HCT116 (cell line): ENCODE data around the gene SLC4A2. TPM values are rescaled to one million over a fixed set of nuclear protein-coding genes. Genes with fewer than 3 reads are reported as not detected.

Experiments used
- ATAC-seq: fragments of 200-7000 bp; cut with Tn5 transposase; 2 replicates; pipeline ENCODE4 v1.9.1; 2020; ENCODE audit warnings: mild to moderate bottlenecking, moderate library complexity
- BruUV-seq: library from RNA; stranded (reverse); fragments of 400-500 nt; replicated peaks from 2 replicates; lab custom pipeline; 2021; lab: Mats Ljungman, UMichigan
- CTCF ChIA-PET: fragments of 300-600 bp; sonication (Branson Sonifier 250); formaldehyde crosslinking; loops from one replicate; lab custom pipeline; 2021; ENCODE audit warnings: antibody characterized with exemption; lab: Charles Lee
- POLR2A ChIA-PET: fragments of 300-600, 350-600 bp; sonication (Branson Sonifier 250); formaldehyde crosslinking; loops from one replicate; lab custom pipeline; 2021; ENCODE audit warnings: antibody characterized with exemption; lab: Charles Lee
- RAD21 ChIA-PET, 2 experiments: fragments of 300-600 bp; sonication (Branson Sonifier 250); formaldehyde crosslinking; loops; one replicate each; lab custom pipeline; 2023; ENCODE audit warnings: low total read pairs in 2 of 2; ENCODE audit not compliant: uncharacterized antibody in 2 of 2, unreplicated experiment in 2 of 2, low non-redundant PET in 1 of 2; lab: Charles Lee
- DNase-seq: peaks from one replicate; pipeline ENCODE4 v3.0.0-alpha.2; 2010; ENCODE audit warnings: low read depth, low spot score
- H2AFZ ChIP-seq: fragments of 200-600 bp; shearing (Covaris generic), sonication (generic); 2 replicates; pipeline ENCODE4 v1.6.1; 2017; ENCODE audit warnings: low read depth, mixed run types, mixed read lengths, antibody characterized with exemption, low read length; ENCODE audit not compliant: poor library complexity, severe bottlenecking
- H3K27ac ChIP-seq: 2 replicates; pipeline ENCODE4 v1.5.1; 2012; ENCODE audit warnings: low read depth, low read length
- H3K27me3 ChIP-seq: fragments of 200-600 bp; sonication (generic); 2 replicates; pipeline ENCODE4 v1.6.1; 2016; ENCODE audit warnings: mixed run types, low read length, mixed read lengths; ENCODE audit not compliant: insufficient read depth
- H3K36me3 ChIP-seq, 2 experiments: fragments of 200-500 bp in 1 of 2; fragments of 200-600 bp in 1 of 2; sonication (Bioruptor generic) in 1 of 2; sonication (generic) in 1 of 2; 2 replicates each; pipeline versions ENCODE4 v1.5.1 to v1.6.1; 2014 to 2016; ENCODE audit warnings: low read length in 2 of 2, inconsistent platforms in 1 of 2, mixed read lengths in 1 of 2, mixed run types in 1 of 2; ENCODE audit not compliant: insufficient read depth in 2 of 2, control insufficient read depth in 1 of 2
- H3K4me1 ChIP-seq, 2 experiments: fragments of 200-600 bp in 1 of 2; sonication (generic) in 1 of 2; 2 replicates each; pipeline versions ENCODE4 v1.5.1 to v1.6.1; 2012 to 2017; ENCODE audit warnings: low read length in 2 of 2, inconsistent platforms in 1 of 2, mild to moderate bottlenecking in 1 of 2, mixed read lengths in 1 of 2, mixed run types in 1 of 2, moderate library complexity in 1 of 2; ENCODE audit not compliant: insufficient read depth in 2 of 2, control insufficient read depth in 1 of 2
- H3K4me2 ChIP-seq: fragments of 200-600 bp; sonication (generic); 2 replicates; pipeline ENCODE4 v1.6.1; 2017; ENCODE audit warnings: mixed run types, low read length, mixed read lengths
- H3K4me3 ChIP-seq, 2 experiments: fragments of 200-600 bp in 1 of 2; sonication (generic) in 1 of 2; replicated peaks in 1 of 2; 2 replicates each; pipeline ENCODE4 v1.5.1; 2011 to 2016; ENCODE audit warnings: low read length in 2 of 2, control low read depth in 1 of 2, low read depth in 1 of 2, mild to moderate bottlenecking in 1 of 2, mixed read lengths in 1 of 2, mixed run types in 1 of 2
- H3K79me2 ChIP-seq: fragments of 200-600 bp; sonication (generic); 2 replicates; pipeline ENCODE4 v1.6.1; 2017; ENCODE audit warnings: mild to moderate bottlenecking, mixed run types, low read length, moderate library complexity, mixed read lengths; ENCODE audit not compliant: insufficient read depth
- H3K9ac ChIP-seq: fragments of 200-600 bp; sonication (generic); 2 replicates; pipeline ENCODE4 v1.6.1; 2016; ENCODE audit warnings: low read length, mixed read lengths
- H3K9me2 ChIP-seq: fragments of 200-600 bp; sonication (generic), shearing (Covaris generic); 2 replicates; pipeline ENCODE4 v1.6.1; 2017; ENCODE audit warnings: mixed run types, mild to moderate bottlenecking, moderate library complexity; ENCODE audit not compliant: insufficient read depth
- H3K9me3 ChIP-seq, 2 experiments: fragments of 200-500 bp in 1 of 2; fragments of 200-600 bp in 1 of 2; sonication (Bioruptor generic) in 1 of 2; sonication (generic) in 1 of 2; 2 replicates each; pipeline ENCODE4 v1.6.1; 2014 to 2017; ENCODE audit warnings: low read length in 2 of 2, mixed read lengths in 2 of 2, inconsistent platforms in 1 of 2, low read depth in 1 of 2, mild to moderate bottlenecking in 1 of 2, mixed run types in 1 of 2, moderate library complexity in 1 of 2; ENCODE audit not compliant: control insufficient read depth in 1 of 2, insufficient read depth in 1 of 2
- H4K20me1 ChIP-seq: fragments of 200-600 bp; sonication (generic), shearing (Covaris generic); 2 replicates; pipeline ENCODE4 v1.6.1; 2017; ENCODE audit warnings: mixed run types, mild to moderate bottlenecking, moderate library complexity; ENCODE audit not compliant: insufficient read depth
- CBX3 ChIP-seq: IDR thresholded peaks from 2 replicates; pipeline ENCODE4 v1.6.1; 2012; ENCODE audit warnings: low read depth
- CEBPB ChIP-seq: IDR thresholded peaks from 2 replicates; pipeline ENCODE4 v1.6.1; 2012; ENCODE audit warnings: low read depth
- EGR1 ChIP-seq: IDR thresholded peaks from 2 replicates; pipeline ENCODE4 v1.6.1; 2012; ENCODE audit warnings: low read depth
- ELF1 ChIP-seq: IDR thresholded peaks from 2 replicates; pipeline ENCODE4 v1.6.1; 2012; ENCODE audit warnings: low read depth, borderline replicate concordance
- EZH2 ChIP-seq: fragments of 200-600 bp; sonication (generic); IDR thresholded peaks from 2 replicates; pipeline ENCODE4 v1.6.1; 2017; ENCODE audit warnings: antibody characterized with exemption, mixed run types
- FOSL1 ChIP-seq: IDR thresholded peaks from 2 replicates; pipeline ENCODE4 v1.6.1; 2012; ENCODE audit warnings: low read depth
- JUND ChIP-seq: IDR thresholded peaks from 2 replicates; pipeline ENCODE4 v1.6.1; 2012
- MAX ChIP-seq: IDR thresholded peaks from 2 replicates; pipeline ENCODE4 v1.6.1; 2012
- RAD21 ChIP-seq: IDR thresholded peaks from 2 replicates; pipeline ENCODE4 v1.6.1; 2012; ENCODE audit warnings: low read depth, mild to moderate bottlenecking
- REST ChIP-seq: IDR thresholded peaks from 2 replicates; pipeline ENCODE4 v1.6.1; 2012; ENCODE audit warnings: low read depth
- SIN3A ChIP-seq: IDR thresholded peaks from 2 replicates; pipeline ENCODE4 v1.6.1; 2012; ENCODE audit warnings: low read depth
- SP1 ChIP-seq: IDR thresholded peaks from 2 replicates; pipeline ENCODE4 v1.6.1; 2012; ENCODE audit warnings: low read depth
- SRF ChIP-seq: IDR thresholded peaks from 2 replicates; pipeline ENCODE4 v1.6.1; 2012; ENCODE audit warnings: low read depth
- YY1 ChIP-seq: IDR thresholded peaks from 2 replicates; pipeline ENCODE4 v1.6.1; 2011; ENCODE audit warnings: low read length, low read depth, moderate library complexity, mild to moderate bottlenecking; ENCODE audit not compliant: insufficient replicate concordance; ENCODE audit errors: extremely low read depth
- ZFX ChIP-seq: fragments of 450-650 bp; IDR thresholded peaks from 2 replicates; pipeline ENCODE4 v1.6.1; 2017
- intact Hi-C: fragments of 100-400 bp; cut with micrococcal nuclease; formaldehyde crosslinking; loops from 2 replicates; pipeline ENCODE4 v1.10.0; 2022
- total RNA-seq: library from RNA; stranded (reverse); gene quantifications from one replicate; pipeline ENCODE4 v1.2.1, GENCODE V29; 2021; ENCODE audit not compliant: unreplicated experiment

SLC4A2 gene
- total RNA-seq, 1 experiment from 2014 or later, result 240 TPM

GRCh38 chr7:151014950-151015349 is 44.4 kb upstream of the SLC4A2 start:
- Histone ChIP-seq H3K4me1 (peaks cover 8 to 52% of the 10 kb centered on the region in 2 experiments; a peak in 3 of 4 replicates), H3K79me2 (no peaks in the 10 kb centered on the region), H3K9me2 (no peaks in the 10 kb centered on the region), H2AFZ (no peak overlapping the region), H3K27me3 (no peaks in the 10 kb centered on the region), H4K20me1 (no peaks in the 10 kb centered on the region), H3K4me2 (no peak overlapping the region), H3K9ac (no peak overlapping the region), H3K4me3 (no peak overlapping the region), H3K36me3 (no peaks in the 10 kb centered on the region), H3K27ac (no peak overlapping the region), H3K9me3 (no peaks in the 10 kb centered on the region)
- ATAC-seq, result no peak
- CTCF ChIA-PET, result no interaction called here
- BruUV-seq, result no TSS peak
- intact Hi-C loops, result loop anchor here (5.0 to 10.0 kb wide), 2 partner anchors 118 to 240 kb away; no protein-coding TSS in a partner anchor
- POLR2A ChIA-PET, result no interaction called here
- DNase-seq, result no peak
- TF ChIP-seq REST, result no peak
- TF ChIP-seq, all 23 proteins: peak for 0
- RAD21 ChIA-PET, result no interaction called here

- Histone ChIP-seq H2AFZ (no peak overlapping the region), H4K20me1 (no peaks in the 10 kb centered on the region), H3K27ac (no peak overlapping the region), H3K27me3 (no peaks in the 10 kb centered on the region), H3K4me3 (no peak overlapping the region), H3K4me1 (peaks cover 0 to 42% of the 10 kb centered on the region in 2 experiments; a peak in 2 of 4 replicates), H3K36me3 (no peaks in the 10 kb centered on the region), H3K9me2 (no peaks in the 10 kb centered on the region), H3K9me3 (no peaks in the 10 kb centered on the region), H3K79me2 (no peaks in the 10 kb centered on the region), H3K9ac (no peak overlapping the region), H3K4me2 (no peak overlapping the region)
- RAD21 ChIA-PET, result no interaction called here
- intact Hi-C loops, result loop anchor here (5.0 to 10.0 kb wide), 2 partner anchors 119 to 241 kb away; no protein-coding TSS in a partner anchor
- CTCF ChIA-PET, result no interaction called here
- TF ChIP-seq SP1 (no peak), ELF1 (no peak), SIN3A (no peak), SRF (no peak), CEBPB (no peak), JUND (no peak), ZFX (no peak), YY1 (no peak), RAD21 (no peak), EGR1 (no peak), CBX3 (no peak), MAX (no peak), EZH2 (no peak), FOSL1 (no peak)
- no TSS peak for BruUV-seq
- DNase-seq (no peak), ATAC-seq (no peak)
- POLR2A ChIA-PET, result no interaction called here
Observed at GRCh38 chr7:151015967-151016366, 43.4 kb upstream of the SLC4A2 start.
